Uterus (tissue), 4 donors: ENCODE results near the gene LHFPL6. TPM values are rescaled to one million over a fixed set of nuclear protein-coding genes. Genes with fewer than 3 reads are reported as not detected.

Experiments used
- DNase-seq, 2 donors: peaks; one replicate each; pipeline ENCODE4 v3.0.0-alpha.2; 2019 to 2020
- H3K27ac ChIP-seq, 2 donors: fragments of 200-600 bp; sonication (generic); 1 replicate in 1 of 2; 2 replicates in 1 of 2; pipeline ENCODE4 v1.5.1; 2016 to 2018
- H3K27me3 ChIP-seq, 2 donors: fragments of 200-600 bp; sonication (generic); one replicate each; pipeline ENCODE4 v1.5.1; 2018 to 2019; ENCODE audit warnings: control low read depth in 1 of 2
- H3K36me3 ChIP-seq, 2 donors: fragments of 200-600 bp; sonication (generic); one replicate each; pipeline ENCODE4 v1.5.1; 2019; ENCODE audit warnings: control low read depth in 1 of 2
- H3K4me1 ChIP-seq, 2 donors: fragments of 200-600 bp; sonication (generic); one replicate each; pipeline ENCODE4 v1.5.1; 2018 to 2019; ENCODE audit warnings: control low read depth in 1 of 2
- H3K4me3 ChIP-seq, 2 donors: fragments of 200-600 bp; sonication (generic); 1 replicate in 1 of 2; 2 replicates in 1 of 2; pipeline ENCODE4 v1.5.1; 2018 to 2019; ENCODE audit warnings: mild to moderate bottlenecking in 1 of 2
- H3K9me3 ChIP-seq, 2 donors: fragments of 200-600 bp; sonication (generic); one replicate each; pipeline ENCODE4 v1.5.1; 2019; ENCODE audit warnings: control low read depth in 1 of 2
- POLR2A ChIP-seq, 2 donors: fragments of 450-650 bp; IDR thresholded peaks; one replicate each; pipeline ENCODE4 v1.6.1; 2016; ENCODE audit warnings: antibody characterized with exemption in 2 of 2, mild to moderate bottlenecking in 1 of 2, moderate library complexity in 1 of 2
- intact Hi-C: fragments of 100-400 bp; cut with DNase I; formaldehyde crosslinking; loops from one replicate; pipeline ENCODE4 v1.15.1; 2023; ENCODE audit warnings: low total_unique reads
- total RNA-seq, 4 donors: library from RNA; depleted of rRNA in 3 of 4; stranded (reverse); fragments of >200 nt in 3 of 4; gene quantifications; one replicate each; pipeline versions ENCODE4 v1.1.0 to v1.2.4, GENCODE V29; 2014 to 2023
- TF ChIP-seq, protein P1 (sequence below), 4 experiments: fragments of 200-600 bp in 2 of 4; fragments of 450-650 bp in 2 of 4; sonication (generic) in 2 of 4; IDR thresholded peaks; one replicate each; pipeline ENCODE4 v1.5.1; 2016 to 2019; ENCODE audit warnings: antibody characterized with exemption in 4 of 4, mild to moderate bottlenecking in 2 of 4, moderate library complexity in 1 of 4
- donor health status: DM: yes; HTN: yes; CAD: no.

Gene LHFPL6
- total RNA-seq, 4 donors from 2014 or later: 37.9 to 105 (median 86.8) TPM

DNA sequence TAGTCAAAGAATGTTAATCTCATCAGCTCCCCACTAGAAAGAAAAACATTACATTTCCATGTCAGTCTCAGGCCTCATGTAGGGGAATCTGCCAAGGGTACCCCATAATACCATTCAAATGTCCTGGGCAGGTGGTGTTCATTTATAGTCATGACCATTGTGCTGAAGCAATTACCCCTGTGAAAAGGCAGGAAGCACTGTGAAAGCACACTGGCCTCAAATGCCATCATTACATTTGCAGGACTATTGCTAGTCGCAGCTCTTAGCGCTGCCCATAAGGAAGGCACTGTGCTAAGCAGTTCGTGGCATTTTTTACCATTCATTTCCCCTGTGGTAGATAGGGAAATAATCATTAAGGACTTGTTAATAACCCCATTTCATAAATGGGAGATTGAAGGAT is 109.0 kb downstream of the LHFPL6 start:
- no peak for DNase-seq
- intact Hi-C loops: no loop called here

GRCh38 chr13:39490136-39490535 is 112.9 kb downstream of the LHFPL6 start:
- no peak overlapping the region for H3K4me3 ChIP-seq
- no peaks in the 10 kb centered on the region for H3K9me3 ChIP-seq
- H3K36me3 ChIP-seq: no peaks in the 10 kb centered on the region
- H3K4me1 ChIP-seq: no peaks in the 10 kb centered on the region
- H3K27me3 ChIP-seq: no peaks in the 10 kb centered on the region
- TF ChIP-seq, protein P1, sequence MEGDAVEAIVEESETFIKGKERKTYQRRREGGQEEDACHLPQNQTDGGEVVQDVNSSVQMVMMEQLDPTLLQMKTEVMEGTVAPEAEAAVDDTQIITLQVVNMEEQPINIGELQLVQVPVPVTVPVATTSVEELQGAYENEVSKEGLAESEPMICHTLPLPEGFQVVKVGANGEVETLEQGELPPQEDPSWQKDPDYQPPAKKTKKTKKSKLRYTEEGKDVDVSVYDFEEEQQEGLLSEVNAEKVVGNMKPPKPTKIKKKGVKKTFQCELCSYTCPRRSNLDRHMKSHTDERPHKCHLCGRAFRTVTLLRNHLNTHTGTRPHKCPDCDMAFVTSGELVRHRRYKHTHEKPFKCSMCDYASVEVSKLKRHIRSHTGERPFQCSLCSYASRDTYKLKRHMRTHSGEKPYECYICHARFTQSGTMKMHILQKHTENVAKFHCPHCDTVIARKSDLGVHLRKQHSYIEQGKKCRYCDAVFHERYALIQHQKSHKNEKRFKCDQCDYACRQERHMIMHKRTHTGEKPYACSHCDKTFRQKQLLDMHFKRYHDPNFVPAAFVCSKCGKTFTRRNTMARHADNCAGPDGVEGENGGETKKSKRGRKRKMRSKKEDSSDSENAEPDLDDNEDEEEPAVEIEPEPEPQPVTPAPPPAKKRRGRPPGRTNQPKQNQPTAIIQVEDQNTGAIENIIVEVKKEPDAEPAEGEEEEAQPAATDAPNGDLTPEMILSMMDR (IDR thresholded peaks at IDR 0.05): no peak
- no peak for TF ChIP-seq POLR2A (IDR thresholded peaks at IDR 0.05)
- intact Hi-C loops: no loop called here
- DNase-seq: no peak
- H3K27ac ChIP-seq: no peak overlapping the region

More for the DNA sequence above, 109.0 kb downstream of the LHFPL6 start:
- H3K9me3 ChIP-seq: no peaks in the 10 kb centered on the region
- no peaks in the 10 kb centered on the region for H3K4me1 ChIP-seq
- no peaks in the 10 kb centered on the region for H3K36me3 ChIP-seq
- H3K27ac ChIP-seq: no peak overlapping the region
- no peak overlapping the region for H3K4me3 ChIP-seq
- H3K27me3 ChIP-seq: no peaks in the 10 kb centered on the region
- TF ChIP-seq POLR2A (IDR thresholded peaks at IDR 0.05): no peak
- TF ChIP-seq, protein P1 (IDR thresholded peaks at IDR 0.05): no peak

DNA sequence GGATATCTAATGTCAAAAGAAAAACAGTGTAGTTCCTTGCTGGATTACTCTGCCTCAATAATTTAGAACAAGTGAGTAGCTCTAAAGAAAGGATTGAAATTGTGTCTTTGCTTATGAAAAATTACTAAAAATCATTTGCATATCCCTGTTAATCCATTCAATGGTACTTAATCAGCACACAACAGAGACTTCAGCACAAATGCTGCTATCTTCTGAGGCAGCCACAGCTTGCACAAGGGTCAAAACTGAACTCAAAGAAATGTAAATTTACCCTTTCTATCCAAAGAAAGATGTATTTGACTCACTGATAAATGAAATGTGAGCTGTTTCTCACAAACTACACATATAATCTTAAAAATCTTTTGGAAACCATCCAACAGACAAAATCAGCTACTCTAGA is 116.2 kb downstream of the LHFPL6 start:
- intact Hi-C loops: no loop called here
- no peaks in the 10 kb centered on the region for H3K27me3 ChIP-seq
- H3K36me3 ChIP-seq: no peaks in the 10 kb centered on the region
- H3K27ac ChIP-seq: no peak overlapping the region
- TF ChIP-seq, protein P1 (IDR thresholded peaks at IDR 0.05): no peak
- no peak for TF ChIP-seq POLR2A (IDR thresholded peaks at IDR 0.05)
- H3K4me3 ChIP-seq: no peak overlapping the region
- H3K4me1 ChIP-seq: no peaks in the 10 kb centered on the region
- H3K9me3 ChIP-seq: no peaks in the 10 kb centered on the region
- no peak for DNase-seq

- no peaks in the 10 kb centered on the region for H3K36me3 ChIP-seq
- no peaks in the 10 kb centered on the region for H3K27me3 ChIP-seq
- intact Hi-C loops: no loop called here
- DNase-seq: no peak
- no peak overlapping the region for H3K27ac ChIP-seq
- H3K4me1 ChIP-seq: no peaks in the 10 kb centered on the region
- no peaks in the 10 kb centered on the region for H3K9me3 ChIP-seq
- TF ChIP-seq, protein P1 (IDR thresholded peaks at IDR 0.05): no peak
- no peak for TF ChIP-seq POLR2A (IDR thresholded peaks at IDR 0.05)
- no peak overlapping the region for H3K4me3 ChIP-seq
Measured at GRCh38 chr13:39485314-39485700, 117.7 kb downstream of the LHFPL6 start.

DNA sequence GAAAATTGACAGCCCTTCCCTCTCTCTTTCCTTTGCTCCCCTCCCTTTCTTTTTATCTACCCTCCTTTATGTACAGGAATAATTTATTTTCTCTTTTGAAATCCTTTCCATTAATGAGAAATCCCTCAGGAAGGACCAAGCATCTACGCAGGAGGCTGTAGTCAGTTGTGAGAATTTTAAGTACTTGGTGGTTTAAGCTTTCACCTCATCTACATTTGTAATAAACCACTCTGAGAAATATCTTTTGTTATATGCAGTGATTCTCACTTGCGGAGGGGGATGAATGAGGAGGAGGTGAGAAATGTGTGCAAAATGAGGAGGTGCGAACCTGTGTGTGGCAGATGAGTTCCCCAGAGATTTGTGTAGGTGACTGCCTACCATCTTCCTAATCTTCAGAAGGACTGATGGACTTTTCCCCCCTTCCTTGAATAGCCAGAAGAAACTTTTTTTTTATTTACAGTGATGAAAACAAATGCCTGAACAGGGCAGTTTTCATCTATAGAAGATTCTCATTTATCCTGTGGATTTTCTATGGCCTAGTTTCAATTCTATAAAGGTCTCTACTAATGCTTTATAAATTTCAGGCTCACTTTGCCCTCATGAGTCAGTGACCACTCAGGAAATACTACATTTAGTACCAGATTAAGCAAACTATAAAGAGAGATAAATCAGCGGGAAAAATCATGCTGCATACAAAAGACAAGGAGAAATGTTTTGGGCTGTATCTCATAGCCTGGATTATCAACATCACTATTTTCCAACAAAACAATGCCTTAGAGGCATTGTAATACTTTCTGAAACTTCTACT is 118.3 kb downstream of the LHFPL6 start:
- DNase-seq: no peak
- TF ChIP-seq POLR2A (IDR thresholded peaks at IDR 0.05): no peak
- TF ChIP-seq, protein P1 (IDR thresholded peaks at IDR 0.05): no peak
- H3K36me3 ChIP-seq: no peaks in the 10 kb centered on the region
- H3K27me3 ChIP-seq: no peaks in the 10 kb centered on the region
- no peaks in the 10 kb centered on the region for H3K9me3 ChIP-seq
- intact Hi-C loops: no loop called here
- no peak overlapping the region for H3K4me3 ChIP-seq
- H3K27ac ChIP-seq: no peak overlapping the region
- no peaks in the 10 kb centered on the region for H3K4me1 ChIP-seq
